GM19239 (cell line): ENCODE measurements around the gene SLC33A1.

Experiments
- DNase-seq: peaks from one replicate; pipeline ENCODE4 v3.0.0; 2011; ENCODE audit warnings: low spot score; ENCODE audit not compliant: insufficient read length
- FAIRE-seq: peaks from 2 replicates; lab custom pipeline; 2011; peaks lifted over from hg19 to GRCh38; lab: Jason Lieb, UNC

Gene SLC33A1

GRCh38 chr3:155805204-155805801, 48.9 kb downstream of the SLC33A1 start:
- DNase-seq (no peak), FAIRE-seq (no peak)

GRCh38 chr3:155804323-155804722, 49.9 kb downstream of the SLC33A1 start:
- DNase-seq: no peak
- no peak for FAIRE-seq

- FAIRE-seq: no peak
- no peak for DNase-seq
Observed at GRCh38 chr3:155792532-155792931, 61.7 kb downstream of the SLC33A1 start.

- FAIRE-seq (no peak), DNase-seq (no peak)
Observed at GRCh38 chr3:155791190-155791589, 63.0 kb downstream of the SLC33A1 start.

GRCh38 chr3:155790272-155790925, 63.8 kb downstream of the SLC33A1 start:
- FAIRE-seq: no peak
- no peak for DNase-seq

GRCh38 chr3:155785662-155786295, 68.4 kb downstream of the SLC33A1 start:
- no peak for FAIRE-seq
- no peak for DNase-seq

- FAIRE-seq (no peak), DNase-seq (no peak)
Observed at GRCh38 chr3:155782390-155782953, 71.8 kb downstream of the SLC33A1 start.

- FAIRE-seq (no peak), DNase-seq (no peak)
Observed at GRCh38 chr3:155780291-155780690, 73.9 kb downstream of the SLC33A1 start.

GRCh38 chr3:155778462-155778861, 75.8 kb downstream of the SLC33A1 start:
- no peak for FAIRE-seq
- DNase-seq: no peak

GRCh38 chr3:155772801-155773200, 81.4 kb downstream of the SLC33A1 start:
- no peak for FAIRE-seq
- no peak for DNase-seq

- FAIRE-seq (no peak), DNase-seq (no peak)
Observed at GRCh38 chr3:155771126-155771525, 83.1 kb downstream of the SLC33A1 start.
